A549 (cell line): Measurements from ENCODE around the gene OBSL1. TPM values are rescaled to one million over a fixed set of nuclear protein-coding genes. Genes with fewer than 3 reads are reported as not detected.

ENCODE experiments used
- ATAC-seq, 2 experiments: fragments of 200-7000 bp in 1 of 2; fragments of >200 bp in 1 of 2; cut with Nextera tagmentation in 1 of 2; cut with Tn5 transposase in 1 of 2; 3 replicates each; pipeline versions ENCODE4 v1.8.0 to v1.9.1; 2018 to 2020; ENCODE audit warnings: mild to moderate bottlenecking in 1 of 2, moderate library complexity in 1 of 2
- CTCF ChIA-PET: fragments of 300-600 bp; sonication (Branson Sonifier 250); formaldehyde crosslinking; extraction: SDS; loops from one replicate; lab custom pipeline; 2021; ENCODE audit warnings: antibody characterized with exemption, inconsistent platforms; lab: Yijun Ruan, JAX
- POLR2A ChIA-PET: fragments of 350-600 bp; formaldehyde crosslinking; extraction: SDS; loops from one replicate; lab custom pipeline; 2021; ENCODE audit warnings: antibody characterized with exemption, inconsistent platforms; lab: Yijun Ruan, JAX
- DNase-seq, 2 experiments: peaks; one replicate each; pipeline versions ENCODE4 v3.0.0 to v3.0.0-alpha.2; 2011 to 2016; ENCODE audit warnings: low read depth in 1 of 2, low spot score in 1 of 2
- FAIRE-seq: peaks from 2 replicates; lab custom pipeline; 2011; peaks lifted over from hg19 to GRCh38; lab: Jason Lieb, UNC
- H3K27ac ChIP-seq, 2 experiments: fragments of >200 bp; sonication (Bioruptor Twin); formaldehyde crosslinking; 3 replicates each; pipeline ENCODE4 v1.5.1; 2016 to 2017
- H3K4me1 ChIP-seq: fragments of >200 bp; sonication (Bioruptor Twin); formaldehyde crosslinking; 3 replicates; pipeline ENCODE4 v1.6.1; 2016
- H3K4me2 ChIP-seq: fragments of >200 bp; sonication (Bioruptor Twin); formaldehyde crosslinking; 3 replicates; pipeline ENCODE4 v1.6.1; 2016
- H3K4me3 ChIP-seq: fragments of >200 bp; sonication (Bioruptor Twin); formaldehyde crosslinking; 3 replicates; pipeline ENCODE4 v1.5.1; 2016
- H3K9me3 ChIP-seq: fragments of >200 bp; sonication (Bioruptor Twin); formaldehyde crosslinking; 3 replicates; pipeline ENCODE4 v1.6.1; 2016
- BCL3 ChIP-seq: fragments of >200 bp; sonication (Bioruptor Twin); formaldehyde crosslinking; IDR thresholded peaks from 3 replicates; pipeline ENCODE4 v1.6.1; 2016
- BHLHE40 ChIP-seq: IDR thresholded peaks from 2 replicates; pipeline ENCODE4 v1.6.1; 2012; ENCODE audit warnings: low read depth, low read length, inconsistent platforms
- CBX2 ChIP-seq: fragments of 200-600 bp; sonication (generic); IDR thresholded peaks from 2 replicates; pipeline ENCODE4 v1.6.1; 2016; ENCODE audit warnings: low read depth, mild to moderate bottlenecking, borderline replicate concordance
- CBX8 ChIP-seq: fragments of 200-600 bp; sonication (generic); IDR thresholded peaks from 2 replicates; pipeline ENCODE4 v1.6.1; 2016
- CEBPB ChIP-seq, 2 experiments: fragments of >200 bp in 1 of 2; sonication (Bioruptor Twin) in 1 of 2; formaldehyde crosslinking in 1 of 2; IDR thresholded peaks; 2 replicates each; pipeline ENCODE4 v1.6.1; 2012 to 2016
- CTCF ChIP-seq: fragments of >200 bp; sonication (Bioruptor Twin); formaldehyde crosslinking; IDR thresholded peaks from 3 replicates; pipeline ENCODE4 v1.5.1; 2016
- E2F6 ChIP-seq: IDR thresholded peaks from 2 replicates; pipeline ENCODE4 v1.6.1; 2012; ENCODE audit warnings: low read depth, borderline replicate concordance
- EHMT2 ChIP-seq: fragments of 200-600 bp; sonication (generic); IDR thresholded peaks from 2 replicates; pipeline ENCODE4 v1.6.1; 2016; ENCODE audit warnings: antibody characterized with exemption, low read depth, mild to moderate bottlenecking, moderate library complexity
- ELK1 ChIP-seq: fragments of 150-350 bp; IDR thresholded peaks from 2 replicates; pipeline ENCODE4 v1.6.1; 2014; ENCODE audit warnings: low read depth, mild to moderate bottlenecking, low read length
- EP300 ChIP-seq, 2 experiments: fragments of >200 bp; sonication (Bioruptor Twin); formaldehyde crosslinking; IDR thresholded peaks; 2 replicates in 1 of 2; 3 replicates in 1 of 2; pipeline ENCODE4 v1.6.1; 2016 to 2017
- FOSB ChIP-seq: fragments of 250-450 bp; sonication (Bioruptor Pico); IDR thresholded peaks from 2 replicates; pipeline ENCODE4 v1.5.0; 2020; ENCODE audit warnings: mild to moderate bottlenecking, moderate library complexity
- HEYL ChIP-seq: fragments of 250-450 bp; sonication (Bioruptor Pico); IDR thresholded peaks from 2 replicates; pipeline ENCODE4 v1.8.0; 2021; ENCODE audit warnings: mild to moderate bottlenecking, moderate library complexity
- HMGXB4 ChIP-seq: fragments of 250-450 bp; sonication (Bioruptor Pico); IDR thresholded peaks from 2 replicates; pipeline ENCODE4 v1.5.0; 2021; ENCODE audit warnings: mild to moderate bottlenecking, moderate library complexity, borderline replicate concordance
- HOXA7 ChIP-seq: fragments of 250-450 bp; sonication (Bioruptor Pico); IDR thresholded peaks from 2 replicates; pipeline ENCODE4 v1.5.0; 2020; ENCODE audit warnings: mild to moderate bottlenecking, moderate library complexity
- HOXB5 ChIP-seq: fragments of 250-450 bp; sonication (Bioruptor Pico); IDR thresholded peaks from 2 replicates; pipeline ENCODE4 v1.5.0; 2020; ENCODE audit warnings: mild to moderate bottlenecking, moderate library complexity
- JUNB ChIP-seq: fragments of >200 bp; sonication (Bioruptor Twin); formaldehyde crosslinking; IDR thresholded peaks from 2 replicates; pipeline ENCODE4 v1.6.1; 2016
- KDM5A ChIP-seq: fragments of 200-600 bp; sonication (generic); IDR thresholded peaks from 2 replicates; pipeline ENCODE4 v1.6.1; 2016; ENCODE audit warnings: antibody characterized with exemption, mild to moderate bottlenecking
- MYC ChIP-seq: IDR thresholded peaks from 2 replicates; pipeline ENCODE4 v1.6.1; 2012; ENCODE audit warnings: mild to moderate bottlenecking, inconsistent platforms, low read length, improper control_type of control experiment, borderline replicate concordance
- POLR2A ChIP-seq: IDR thresholded peaks from 2 replicates; pipeline ENCODE4 v1.6.1; 2012; ENCODE audit warnings: mild to moderate bottlenecking, low read length
- RAD21 ChIP-seq, 2 experiments: fragments of >200 bp in 1 of 2; sonication (Bioruptor Twin) in 1 of 2; formaldehyde crosslinking in 1 of 2; IDR thresholded peaks in 1 of 2; conservative IDR thresholded peaks in 1 of 2; 2 replicates in 1 of 2; 3 replicates in 1 of 2; pipeline ENCODE4 v1.6.1; 2012 to 2018; ENCODE audit warnings: inconsistent platforms in 1 of 2
- RNF2 ChIP-seq: fragments of 200-600 bp; sonication (generic); IDR thresholded peaks from 2 replicates; pipeline ENCODE4 v1.6.1; 2016; ENCODE audit warnings: low read depth, mild to moderate bottlenecking, antibody characterized with exemption, moderate library complexity, borderline replicate concordance
- SMC3 ChIP-seq: fragments of >200 bp; sonication (Bioruptor Twin); formaldehyde crosslinking; IDR thresholded peaks from 3 replicates; pipeline ENCODE4 v1.6.1; 2018; ENCODE audit warnings: inconsistent platforms
- SREBF2 ChIP-seq: fragments of 450-650 bp; IDR thresholded peaks from 2 replicates; pipeline ENCODE4 v1.6.1; 2014; ENCODE audit warnings: mild to moderate bottlenecking, moderate library complexity
- ZNF302 ChIP-seq: fragments of 250-450 bp; sonication (Bioruptor Pico); IDR thresholded peaks from 2 replicates; pipeline ENCODE4 v1.9.0; 2021; ENCODE audit warnings: inconsistent platforms, mild to moderate bottlenecking, moderate library complexity
- ZSCAN20 ChIP-seq: fragments of 250-450 bp; sonication (Bioruptor Pico); IDR thresholded peaks from 2 replicates; pipeline ENCODE4 v1.8.0; 2022; ENCODE audit warnings: mild to moderate bottlenecking, moderate library complexity
- WGBS: methylation state at CpG from one replicate; pipeline ENCODE4 v1.1.6; 2017; ENCODE audit errors: missing lambda C conversion rate; 5-methylcytosine and 5-hydroxymethylcytosine counted together
- polyA plus RNA-seq, 4 experiments: library from polyadenylated mRNA; depleted of rRNA in 3 of 4; stranded (reverse); fragments of >200 nt; fragmentation: RNase III in 1 of 4; extraction: RNeasy Plus Mini Kit Qiagen cat#74134 plus additional on column Dnase treatment in 1 of 4; gene quantifications; 2 replicates in 3 of 4; 3 replicates in 1 of 4; pipeline ENCODE4 v1.2.3, GENCODE V29; 2011 to 2017

The OBSL1 gene
- polyA plus RNA-seq, 2 of the 4 experiments (the other 2 are of a cell fraction), result 14.4 to 31.8 TPM

- CTCF ChIA-PET, result interaction anchor here (0.6 to 79.1 kb wide), 56 partner anchors 11 to 540 kb away, joined by 3 to 3291 read pairs (median 4); partner anchors contain the start of genes ASIC4, CHPF, DES and GMPPA
- POLR2A ChIA-PET, result interaction anchor here (0.8 to 1.7 kb wide), 5 partner anchors 32 to 354 kb away, joined by 3 to 6 read pairs (median 3); partner anchors contain the start of genes CNPPD1 and GMPPA
Observed at GRCh38 chr2:219530048-219530963, 41.0 kb downstream of the OBSL1 start.

GRCh38 chr2:219527472-219527871, 43.9 kb downstream of the OBSL1 start:
- DNase-seq, result no peak
- Histone ChIP-seq H3K27ac (no peak overlapping the region), H3K4me2 (no peak overlapping the region), H3K9me3 (no peaks in the 10 kb centered on the region), H3K4me3 (no peak overlapping the region)
- CTCF ChIA-PET, result interaction anchor here (1.0 to 79.1 kb wide), 9 partner anchors 9 to 498 kb away, joined by 3 to 3291 read pairs (median 14); partner anchors contain the start of genes ASIC4, CHPF, DNPEP and GMPPA
- POLR2A ChIA-PET, result no interaction called here
- no peak for TF ChIP-seq POLR2A
- TF ChIP-seq, all 56 proteins: peak for 0
- H3K4me1 ChIP-seq, result peaks cover 4% of the 10 kb centered on the region; the same call in 2 of the 3 replicates
- FAIRE-seq (no peak), ATAC-seq (no peak)
- WGBS, result 16% methylated on average over 3 of the region's 5 CpGs

More at GRCh38 chr2:219530048-219530963, 41.0 kb downstream of the OBSL1 start:
- peak overlapping the region; percentile 33; the same call in 2 of the 3 replicates for H3K4me3 ChIP-seq
- TF ChIP-seq RNF2, result no peak
- no peak for TF ChIP-seq HMGXB4
- TF ChIP-seq SMC3, result peak; percentile 95
- TF ChIP-seq CBX8, result no peak
- no peak for TF ChIP-seq ZNF302 (CRISPR knock-in tag)
- peak; percentile 94 for TF ChIP-seq CTCF
- TF ChIP-seq BHLHE40, result no peak
- no peak for TF ChIP-seq KDM5A
- no peak for TF ChIP-seq MYC
- no peak for TF ChIP-seq HEYL (CRISPR knock-in tag)
- TF ChIP-seq EHMT2, result no peak
- no peak for TF ChIP-seq ELK1
- peak; percentile 99 for TF ChIP-seq RAD21 (conservative IDR thresholded peaks at IDR 0.05 in 1 of 2, IDR thresholded peaks at IDR 0.05 in 1 of 2)
- peak; percentile 71 to 93 for ATAC-seq
- FAIRE-seq, result no peak
- peak overlapping the region in 1 of 2 experiments; percentile 57; a peak in 1 of 6 replicates for H3K27ac ChIP-seq
- H3K4me2 ChIP-seq, result peak overlapping the region; percentile 83
- H3K9me3 ChIP-seq, result no peaks in the 10 kb centered on the region
- H3K4me1 ChIP-seq, result peaks cover 4% of the 10 kb centered on the region; the same call in 1 of the 3 replicates
- 30% methylated on average over 11 of the region's 21 CpGs for WGBS
- peak; percentile 81 to 94 for DNase-seq

GRCh38 chr2:219527076-219527394, 44.3 kb downstream of the OBSL1 start:
- Histone ChIP-seq H3K27ac (no peak overlapping the region), H3K9me3 (no peaks in the 10 kb centered on the region), H3K4me2 (no peak overlapping the region), H3K4me3 (no peak overlapping the region), H3K4me1 (peaks cover 8% of the 10 kb centered on the region)
- DNase-seq (no peak), ATAC-seq (0 out of 6 replicates have a peak, but pooled peaks have one; percentile 7 to 31), FAIRE-seq (no peak)
- WGBS, result 17% methylated on average over 4 of the region's 6 CpGs
- CTCF ChIA-PET, result interaction anchor here (1.4 to 79.1 kb wide), 5 partner anchors 8 to 497 kb away, joined by 4 to 3291 read pairs (median 164); partner anchors contain the start of genes ASIC4, CHPF, GMPPA and SPEG
- POLR2A ChIA-PET, result no interaction called here
- no peak for TF ChIP-seq ZSCAN20 (CRISPR knock-in tag)
- TF ChIP-seq EP300 (IDR thresholded peaks at IDR 0.05), result no peak
- TF ChIP-seq BCL3, result no peak
- no peak for TF ChIP-seq HOXB5 (CRISPR knock-in tag)
- TF ChIP-seq FOSB (CRISPR knock-in tag), result no peak
- TF ChIP-seq E2F6, result no peak
- no peak for TF ChIP-seq SREBF2
- TF ChIP-seq JUNB, result no peak
- no peak for TF ChIP-seq CEBPB (IDR thresholded peaks at IDR 0.05)
- TF ChIP-seq HOXA7 (CRISPR knock-in tag), result no peak
- TF ChIP-seq CBX2, result no peak
- no peak for TF ChIP-seq MYC
